HG02973 (cell line): ENCODE data around the gene LTBP3.
"Not testable (repeated sequence)": the region's sequence is repeated elsewhere in the genome, so short reads cannot be mapped to it uniquely, and the experiment has no call there.

Experiments used
- ATAC-seq: cut with Tn5 transposase; IDR thresholded peaks from one replicate; pipeline ENCODE4 v1.9.1; 2021; ENCODE audit warnings: moderate library complexity; ENCODE audit not compliant: unreplicated experiment

LTBP3 gene

DNA sequence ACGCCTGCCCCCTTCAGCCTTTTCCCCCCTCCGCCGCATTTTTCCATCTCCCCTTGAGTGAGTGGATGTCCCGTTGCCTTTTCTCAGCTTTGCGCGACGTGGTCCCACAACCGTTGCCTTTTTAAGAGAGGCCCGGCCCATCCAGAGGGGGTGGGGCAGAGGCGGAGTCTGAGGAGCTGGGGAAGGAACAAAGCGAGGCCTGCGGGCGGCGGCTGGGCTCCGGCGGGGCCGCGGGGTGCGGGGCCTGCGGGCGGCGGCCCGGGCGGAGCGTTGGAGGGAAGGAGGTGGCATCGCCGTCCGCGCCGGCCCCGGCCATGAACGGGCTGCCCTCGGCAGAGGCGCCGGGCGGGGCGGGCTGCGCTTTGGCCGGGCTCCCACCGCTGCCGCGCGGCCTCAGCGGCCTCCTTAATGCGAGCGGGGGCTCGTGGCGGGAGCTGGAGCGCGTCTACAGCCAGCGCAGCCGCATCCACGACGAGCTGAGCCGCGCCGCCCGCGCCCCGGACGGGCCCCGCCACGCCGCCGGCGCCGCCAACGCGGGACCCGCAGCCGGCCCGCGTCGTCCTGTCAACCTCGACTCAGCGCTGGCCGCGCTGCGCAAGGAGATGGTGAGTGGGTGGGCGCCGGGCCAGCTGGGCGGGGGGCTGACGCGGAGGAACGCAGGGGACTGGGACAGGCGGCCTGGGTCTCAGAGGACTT lies 14.3 kb upstream of the LTBP3 start, which contains the start of gene FAM89B:
Gene FAM89B (plus strand): TSS at position 183 of the 696 bp plus-strand sequence. CDS start 132 bp downstream, at position 315.
- no peak for ATAC-seq

DNA sequence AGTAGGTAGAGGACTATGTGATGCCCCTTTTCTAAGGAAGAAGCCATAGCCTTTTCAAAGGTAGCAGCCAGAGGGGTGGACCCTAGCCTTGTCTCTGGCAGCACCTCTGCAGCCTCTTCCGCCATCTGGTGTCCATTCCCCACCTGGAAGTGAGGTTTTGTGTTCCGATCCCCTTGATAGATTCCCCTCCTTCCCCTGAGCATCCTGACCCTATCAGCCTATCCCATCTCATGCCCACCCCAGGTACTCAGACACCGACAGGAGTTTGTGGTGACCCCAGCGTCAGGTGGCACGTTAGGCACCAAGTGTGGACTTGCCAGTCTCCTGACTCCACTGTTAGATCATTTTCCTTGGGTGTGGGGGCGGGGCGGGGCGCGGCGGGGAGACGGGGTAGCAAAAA lies 13.8 kb upstream of the LTBP3 start:
- no peak for ATAC-seq

DNA sequence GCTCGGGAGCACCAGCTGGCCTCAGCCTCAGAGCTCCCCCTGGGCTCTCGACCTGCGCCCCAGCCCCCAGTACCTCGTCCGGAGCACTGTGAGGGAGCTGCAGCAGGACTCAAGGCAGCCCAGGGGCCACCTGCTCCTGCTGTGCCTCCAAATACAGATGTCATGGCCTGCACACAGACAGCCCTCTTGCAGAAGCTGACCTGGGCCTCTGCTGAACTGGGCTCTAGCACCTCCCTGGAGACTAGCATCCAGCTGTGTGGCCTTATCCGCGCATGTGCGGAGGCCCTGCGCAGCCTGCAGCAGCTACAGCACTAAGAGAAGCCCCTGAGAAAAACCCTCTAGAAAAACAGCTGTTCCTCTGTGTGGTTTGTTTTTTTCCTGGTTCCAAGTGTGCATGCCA lies 13.3 kb upstream of the LTBP3 start:
- ATAC-seq: no peak

DNA sequence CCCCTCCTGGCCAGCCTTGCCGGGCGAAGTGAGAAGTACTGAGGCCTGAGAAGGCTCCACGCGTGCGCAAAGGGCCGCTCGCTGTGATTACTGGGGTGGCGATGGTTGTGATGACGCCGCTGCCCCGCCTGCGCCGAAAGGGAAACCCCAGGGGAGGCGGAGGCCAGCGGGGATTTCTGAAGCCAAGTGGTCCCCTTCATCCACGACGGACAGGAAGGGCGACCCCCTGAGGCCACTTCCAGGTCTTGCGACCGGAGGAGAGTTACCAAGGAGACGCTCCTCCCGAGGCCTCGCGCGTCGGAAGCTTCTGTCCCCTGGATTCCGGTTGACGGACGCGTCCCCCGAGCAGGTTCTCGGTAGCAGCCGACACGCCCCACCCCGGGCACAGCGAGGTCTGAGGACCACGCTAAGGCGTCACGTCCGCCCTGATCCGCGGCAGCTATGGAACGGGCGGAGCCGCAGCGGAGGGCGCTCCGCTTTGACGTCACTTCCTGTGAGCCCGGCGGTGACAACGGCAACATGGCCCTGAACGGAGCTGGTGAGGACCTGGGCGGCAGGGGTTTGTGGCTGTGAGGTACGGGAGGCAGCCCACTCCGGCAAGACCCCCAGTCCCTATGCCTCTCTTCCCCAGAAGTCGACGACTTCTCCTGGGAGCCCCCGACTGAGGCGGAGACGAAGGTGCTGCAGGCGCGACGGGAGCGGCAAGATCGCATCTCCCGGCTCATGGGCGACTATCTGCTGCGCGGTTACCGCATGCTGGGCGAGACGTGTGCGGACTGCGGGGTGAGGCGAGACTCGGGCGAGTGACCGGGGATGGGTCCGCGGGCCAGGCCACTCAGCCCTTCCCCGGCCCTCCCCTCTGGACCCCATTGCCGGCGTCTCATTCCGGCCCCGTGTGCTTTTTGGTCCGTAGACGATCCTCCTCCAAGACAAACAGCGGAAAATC lies 12.1 kb upstream of the LTBP3 start, which contains the start of gene ZNRD2:
Gene ZNRD2 (plus strand): TSS at position 505 of the 946 bp plus-strand sequence. CDS start 15 bp downstream, at position 520.
- ATAC-seq: peak; percentile 50

DNA sequence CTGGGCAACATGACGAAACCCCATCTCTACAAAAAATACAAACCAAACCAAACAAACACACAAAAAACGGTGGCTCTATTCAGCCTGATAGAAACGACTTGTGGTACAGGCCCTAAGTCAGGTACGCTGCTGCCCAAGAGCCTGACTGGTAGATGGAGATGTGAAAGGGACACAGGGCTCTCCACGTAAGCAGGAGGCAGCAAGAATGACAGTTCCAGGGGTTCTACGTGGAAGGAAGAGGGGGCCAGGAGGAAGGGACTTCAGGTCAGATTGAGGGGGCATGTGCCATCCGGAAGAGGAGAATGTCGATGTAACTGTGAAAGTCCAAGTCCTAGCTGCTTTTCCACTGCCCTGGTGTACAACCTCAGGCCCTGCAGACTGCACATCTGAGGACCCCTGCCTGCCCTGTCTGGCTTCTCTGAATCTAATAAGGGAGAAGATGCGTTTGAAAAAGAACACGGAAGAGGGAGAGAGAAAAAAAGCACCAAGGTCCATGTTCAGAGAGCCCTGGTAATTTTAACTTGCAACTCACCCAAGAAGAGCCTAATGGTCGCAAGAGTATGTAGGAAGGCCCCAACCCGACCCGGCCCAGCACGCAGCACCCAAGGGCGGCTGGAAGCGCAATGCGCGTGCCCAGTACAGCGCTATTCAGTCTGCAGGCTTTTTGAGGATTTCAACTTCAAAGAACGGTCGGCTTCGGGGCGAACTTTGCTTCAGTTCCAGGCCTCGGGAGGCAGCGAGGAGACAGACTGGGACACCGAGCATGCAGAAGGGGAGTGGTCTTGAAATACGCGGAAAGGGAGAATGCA lies 11.2 kb upstream of the LTBP3 start:
- ATAC-seq: no peak

DNA sequence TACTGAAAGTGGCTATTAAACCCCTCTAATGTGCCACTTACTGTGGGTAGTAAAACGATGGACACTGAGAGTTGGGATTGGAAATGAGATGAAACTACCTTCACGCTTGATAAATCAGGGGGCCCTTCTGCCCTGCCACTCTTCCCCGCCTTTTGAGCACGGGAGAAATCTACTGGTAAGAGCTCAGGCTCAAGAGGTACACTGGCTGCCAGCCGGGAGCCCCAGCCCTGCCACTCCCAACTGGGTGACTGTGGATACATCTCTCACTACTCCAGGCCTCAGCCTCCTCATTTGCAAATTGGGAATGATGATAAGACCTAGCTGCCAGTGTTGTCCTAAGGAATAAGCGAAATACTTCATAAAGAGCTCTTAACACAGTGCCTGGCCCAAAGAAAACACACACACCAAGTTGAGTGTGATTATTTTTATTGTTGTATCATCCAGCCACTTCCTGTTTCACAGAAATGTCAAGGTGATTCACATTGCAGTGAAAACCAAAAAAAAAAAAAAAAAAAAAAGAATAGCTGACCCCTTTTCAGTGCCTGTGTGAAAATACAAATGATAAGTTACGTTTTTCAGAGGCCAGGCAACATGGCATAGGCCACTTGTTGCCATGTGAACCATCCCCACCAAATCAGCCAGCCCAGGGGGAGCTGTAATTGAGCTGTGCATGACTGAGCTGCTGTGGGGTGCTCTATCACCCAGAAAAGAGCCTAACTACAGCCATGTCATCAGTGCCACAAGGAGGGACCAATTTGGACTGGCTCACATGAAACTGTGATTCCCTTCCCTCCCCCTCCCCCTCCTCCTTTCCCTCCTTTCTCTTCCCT lies 7.7 kb upstream of the LTBP3 start:
- no peak for ATAC-seq

DNA sequence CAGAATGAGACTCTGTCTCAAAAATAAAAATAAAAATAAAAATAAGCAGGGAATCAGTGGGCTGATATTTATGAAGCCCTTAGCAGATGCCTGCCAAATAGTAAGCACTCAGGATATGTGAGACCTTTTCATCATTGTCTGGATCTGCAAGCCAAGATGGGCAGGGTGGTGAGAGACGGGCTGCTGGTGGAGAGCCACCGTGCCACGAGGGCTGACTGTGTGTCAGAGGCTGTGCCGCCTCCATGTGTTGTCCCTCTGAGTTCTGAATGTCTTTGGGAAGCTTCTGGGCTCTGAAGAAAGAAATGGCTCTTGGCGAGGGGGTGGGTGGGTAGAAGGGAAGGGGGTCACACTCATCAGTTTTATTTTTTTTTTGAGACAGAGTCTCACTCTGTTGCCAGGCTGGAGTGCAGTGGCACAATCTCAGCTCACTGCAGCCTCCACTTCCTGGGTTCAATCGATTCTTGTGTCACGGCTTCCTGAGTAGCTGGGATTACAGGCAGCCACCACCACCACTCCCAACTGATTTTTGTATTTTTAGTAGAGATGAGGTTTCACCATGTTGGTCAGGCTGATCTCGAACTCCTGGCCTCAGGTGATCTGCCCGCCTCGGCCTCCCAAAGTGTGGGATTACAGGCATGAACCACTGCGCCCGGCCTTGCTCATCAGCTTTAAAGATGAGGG lies 6.9 kb upstream of the LTBP3 start:
- ATAC-seq: not testable (repeated sequence)

DNA sequence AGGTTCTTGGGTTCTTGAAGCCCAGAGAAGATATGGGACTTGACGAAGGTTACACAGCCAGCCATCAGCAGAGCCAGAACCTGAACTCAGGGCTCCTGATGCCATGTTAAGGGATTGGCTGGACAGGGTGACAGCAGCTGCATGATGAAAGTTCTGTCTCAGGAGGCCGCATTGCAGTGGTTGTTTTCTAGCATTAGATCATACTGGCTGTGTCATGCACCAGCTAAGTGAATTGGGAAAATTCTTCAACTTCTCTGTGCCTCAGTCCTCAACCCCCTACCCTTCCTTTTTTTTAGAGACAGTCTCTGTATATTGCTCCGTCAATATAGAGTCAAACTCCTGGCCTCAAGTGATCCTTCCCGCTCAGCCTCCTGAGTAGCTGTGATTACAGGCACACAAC lies 5.4 kb upstream of the LTBP3 start:
- ATAC-seq: no peak

DNA sequence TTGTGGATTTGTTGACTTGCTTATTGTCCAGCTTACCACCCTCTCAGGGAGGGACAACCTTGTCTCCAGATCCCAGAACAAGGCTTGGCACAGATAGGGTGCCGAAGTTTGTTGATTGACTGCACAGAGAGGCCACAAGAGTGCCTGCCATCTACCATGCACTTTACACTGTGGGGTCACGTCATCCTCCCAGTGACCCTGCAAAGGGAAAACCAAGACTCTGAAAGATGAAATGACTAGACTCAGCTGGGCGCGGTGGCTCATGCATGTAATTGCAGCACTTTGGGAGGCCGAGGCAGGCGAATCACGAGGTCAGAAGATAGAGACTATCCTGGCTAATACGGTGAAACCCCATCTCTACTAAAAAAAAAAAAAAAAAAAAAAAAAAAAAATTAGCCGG lies 4.6 kb upstream of the LTBP3 start:
- no peak for ATAC-seq

DNA sequence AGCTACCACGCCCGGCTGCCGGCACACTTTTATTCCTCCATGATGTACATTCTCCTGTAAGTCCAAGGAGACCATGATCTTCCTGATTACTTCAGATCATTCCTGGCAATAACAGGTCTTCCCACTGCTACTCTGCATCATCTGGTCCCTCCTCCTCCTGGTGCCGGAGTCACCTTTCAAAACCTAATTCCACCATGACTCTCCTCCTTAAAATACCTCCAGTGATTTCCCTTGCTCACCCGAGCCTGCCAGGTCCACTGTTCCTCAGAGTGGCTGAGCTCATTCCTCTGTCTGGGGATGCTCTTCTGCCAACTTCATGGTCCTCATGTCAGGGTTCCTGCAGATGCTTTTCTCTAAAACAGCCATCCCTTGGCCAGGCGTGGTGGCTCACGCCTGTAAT lies 3.9 kb upstream of the LTBP3 start:
- ATAC-seq: no peak

DNA sequence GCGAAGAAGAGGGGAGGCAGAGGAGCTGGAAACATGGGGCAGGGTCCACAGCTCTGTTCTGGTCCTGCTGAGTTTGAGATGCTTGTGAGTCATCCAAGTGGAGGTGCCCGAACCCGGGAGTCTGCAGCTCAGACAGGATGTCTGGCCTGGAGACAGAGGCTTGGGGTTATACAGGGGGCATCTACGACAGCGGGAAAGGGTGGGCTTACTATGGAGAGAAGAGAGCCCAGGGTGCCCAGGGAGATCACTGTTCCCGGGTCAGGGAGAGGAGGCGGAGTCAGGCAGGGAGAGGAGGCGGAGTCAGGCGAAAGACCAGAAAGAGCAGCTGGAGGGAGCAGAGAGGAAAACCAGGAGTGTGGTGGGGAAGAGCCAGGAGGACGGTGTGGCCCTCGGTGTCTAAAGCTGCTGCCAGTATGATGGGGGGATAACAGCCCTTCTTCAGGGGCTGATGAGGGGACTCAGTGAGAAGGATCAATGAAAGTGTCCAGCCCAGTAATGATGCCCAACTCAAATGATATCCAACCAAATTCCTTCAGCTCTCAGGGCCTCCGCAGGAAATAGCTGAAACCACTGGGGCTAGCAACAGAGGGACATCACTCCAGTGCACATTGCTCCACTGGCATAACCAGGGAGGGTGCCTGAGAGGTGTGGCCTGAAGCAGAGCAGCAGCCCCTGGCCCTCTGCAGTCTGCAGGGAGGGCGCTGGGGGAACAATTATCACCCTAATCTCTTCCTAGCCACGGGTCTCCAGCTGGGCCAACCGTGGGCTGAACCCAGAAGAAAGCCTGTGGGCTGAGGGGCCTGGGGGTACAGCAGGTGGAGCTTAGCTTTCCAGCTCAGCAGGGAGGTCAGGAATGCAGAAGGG lies 2.6 kb upstream of the LTBP3 start:
- no peak for ATAC-seq

DNA sequence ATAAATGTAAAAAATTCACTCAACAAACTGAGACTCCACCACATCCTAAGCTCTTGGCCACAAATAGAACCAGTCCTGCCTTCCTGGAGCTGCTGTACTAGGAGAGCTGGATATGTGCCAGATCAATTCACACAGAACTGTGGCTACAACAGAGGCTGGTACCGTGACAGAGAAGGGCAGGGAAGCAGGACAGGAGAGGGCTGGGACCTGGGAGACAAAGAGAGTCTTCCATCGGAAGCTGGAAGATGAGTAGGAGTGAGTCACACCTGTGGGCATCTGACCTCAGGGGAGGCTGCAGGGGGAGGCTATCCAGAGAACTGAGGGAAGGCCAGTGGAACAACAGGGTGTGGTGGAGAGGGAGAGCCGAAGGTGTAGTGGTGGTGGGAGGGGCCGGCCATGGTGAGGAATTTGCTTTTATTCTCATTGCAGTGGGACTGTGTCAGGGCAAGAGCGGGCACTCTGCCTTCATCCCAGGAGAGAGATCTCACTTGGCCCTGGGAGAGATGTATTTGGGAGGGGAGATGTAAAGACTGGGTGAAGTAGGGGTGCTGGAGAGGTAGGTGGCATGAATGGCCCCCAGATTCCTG lies 1.9 kb upstream of the LTBP3 start:
- ATAC-seq: no peak

DNA sequence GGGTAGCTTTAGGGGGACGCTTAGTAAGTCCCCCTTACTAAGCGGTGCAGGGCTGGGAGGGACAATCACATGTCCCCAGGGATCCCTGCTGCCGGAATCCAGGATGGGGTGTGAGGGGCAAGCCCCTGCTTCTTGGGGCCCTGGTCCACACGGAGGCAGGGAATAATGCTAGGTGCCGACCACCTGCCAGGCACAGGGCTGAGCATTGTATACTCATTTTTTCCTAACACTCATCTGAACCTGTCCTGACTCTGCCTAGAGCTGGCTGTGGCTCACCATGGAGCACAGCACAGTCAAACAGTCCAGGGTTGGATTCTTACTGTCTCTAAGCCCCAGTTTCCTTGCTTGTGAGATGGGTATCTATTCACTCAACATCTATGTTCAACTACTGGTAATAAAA lies 1.4 kb upstream of the LTBP3 start:
- no peak for ATAC-seq

DNA sequence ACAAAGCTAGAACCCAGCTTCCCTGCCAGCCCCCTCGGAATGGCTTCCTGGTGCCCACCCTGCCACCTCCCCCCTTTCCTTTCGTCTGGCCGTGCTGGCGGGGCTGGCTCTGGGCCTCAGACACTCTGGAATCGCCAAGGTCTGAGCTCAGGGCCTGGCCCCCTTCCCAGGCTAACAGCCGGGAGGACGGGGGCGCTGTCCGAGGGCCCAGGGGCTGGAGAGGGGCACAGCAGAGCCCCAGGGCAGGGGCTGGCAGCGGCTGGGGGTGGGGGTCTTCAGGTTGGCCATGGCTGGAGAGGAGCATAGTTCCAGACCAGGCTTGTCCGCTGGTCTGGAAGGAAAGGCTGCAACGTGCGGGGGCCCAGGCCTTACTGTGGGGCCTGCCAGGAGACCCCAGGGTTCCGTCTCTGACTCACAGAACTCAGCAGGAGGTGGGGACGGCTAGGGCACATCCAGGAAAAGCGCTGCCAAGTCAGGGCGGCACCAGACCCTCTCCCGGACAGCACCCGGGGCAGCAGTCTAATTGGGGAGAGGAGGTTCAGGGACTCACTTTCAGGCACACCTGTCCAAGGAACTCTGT lies 861 bp upstream of the LTBP3 start:
- ATAC-seq: no peak

DNA sequence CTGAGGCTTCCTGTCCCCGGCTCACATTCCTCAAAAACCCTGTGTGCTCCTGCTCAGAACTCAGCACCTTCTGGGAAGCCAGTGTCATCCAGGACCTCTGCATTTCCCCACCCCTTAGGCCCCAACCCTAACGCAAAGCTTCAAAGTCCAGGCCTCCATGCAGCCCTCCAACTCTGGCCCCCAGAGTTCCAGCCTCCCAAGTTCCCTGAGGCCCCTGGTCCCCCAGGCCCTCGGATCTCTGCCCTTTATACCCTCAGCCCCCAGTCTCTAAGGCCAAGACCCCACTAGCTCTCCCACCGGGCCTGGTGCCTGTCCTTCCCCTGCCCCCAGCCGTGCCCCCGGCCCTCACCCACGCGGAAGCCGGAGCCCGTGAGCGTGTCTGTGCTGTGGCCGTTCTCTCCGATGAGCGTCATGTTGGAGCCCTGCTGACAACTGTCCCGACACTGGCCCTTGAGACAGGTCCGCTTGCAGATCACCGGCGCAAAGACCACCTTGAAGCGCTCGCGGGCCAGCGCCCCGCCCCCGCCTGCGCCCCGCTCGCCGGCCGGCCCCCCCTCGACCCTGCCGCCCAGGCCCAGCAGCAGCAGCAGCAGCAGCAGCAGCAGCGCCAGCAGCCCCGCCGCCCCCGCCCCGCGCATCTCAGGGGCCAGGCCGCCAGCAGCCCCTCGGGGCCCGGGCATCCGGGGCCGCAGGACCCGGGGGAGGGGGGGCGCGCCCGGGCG lies 718 bp downstream of the LTBP3 start:
- no peak for ATAC-seq

DNA sequence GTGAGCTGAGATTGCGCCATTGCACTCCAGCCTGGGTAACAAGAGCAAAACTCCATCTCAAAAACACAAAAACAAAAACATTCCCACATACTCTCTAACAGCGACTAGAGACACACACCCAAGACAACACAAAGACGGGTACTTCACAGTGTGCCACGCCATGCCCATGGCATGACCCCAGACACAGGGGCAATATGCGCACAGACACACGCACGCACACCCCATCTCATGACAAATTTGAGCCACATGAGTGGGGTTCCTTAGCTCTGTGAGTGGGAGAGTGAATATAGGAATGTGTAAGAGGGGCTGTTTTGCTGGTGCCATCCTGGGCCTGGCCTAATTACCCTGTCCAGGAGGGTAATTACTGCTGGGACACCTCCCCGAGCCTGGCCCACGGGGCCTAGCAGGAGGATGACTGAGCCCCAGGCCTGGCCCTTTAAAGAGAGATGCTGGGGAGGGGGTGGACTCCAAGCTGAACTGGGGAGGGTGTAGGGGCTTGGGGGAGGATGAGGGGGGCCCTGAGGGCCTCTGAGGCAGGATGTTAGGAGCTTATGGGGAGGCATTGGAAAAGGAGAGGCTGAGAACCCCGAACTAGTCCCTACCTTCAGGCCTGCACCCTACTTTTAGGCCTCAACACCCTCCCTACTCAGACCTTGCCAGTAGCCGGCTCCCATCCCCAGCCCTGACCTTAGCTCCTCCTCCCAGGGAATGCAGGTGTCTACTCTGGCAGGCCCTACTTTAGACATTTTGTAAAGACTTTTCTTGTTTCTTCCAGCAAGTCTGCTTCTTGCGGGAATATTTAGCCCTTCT lies 1.5 kb downstream of the LTBP3 start:
- ATAC-seq: no peak
